HepG2 (cell line): ENCODE results near the gene SLC16A11. TPM values are rescaled to one million over a fixed set of nuclear protein-coding genes. Genes with fewer than 3 reads are reported as not detected.

Source experiments
- ELF3 ChIP-seq: IDR thresholded peaks from 2 replicates; pipeline ENCODE4 v1.6.1; 2016; ENCODE audit warnings: missing genetic modification reagents, missing compliant biosample characterization
- GATAD1 ChIP-seq: IDR thresholded peaks from 2 replicates; pipeline ENCODE4 v1.6.1; 2016; ENCODE audit warnings: missing genetic modification reagents, missing compliant biosample characterization
- HIVEP1 ChIP-seq: sonication (generic); formaldehyde crosslinking; IDR thresholded peaks from 2 replicates; pipeline ENCODE4 v1.4.0; 2020; ENCODE audit warnings: mild to moderate bottlenecking, missing genetic modification reagents
- MXI1 ChIP-seq: IDR thresholded peaks from 3 replicates; pipeline ENCODE4 v1.6.1; 2012; ENCODE audit warnings: low read depth, low read length, inconsistent platforms, borderline replicate concordance
- NR3C1 ChIP-seq: sonication (generic); formaldehyde crosslinking; IDR thresholded peaks from 2 replicates; pipeline ENCODE4 v1.4.0; 2020; ENCODE audit warnings: missing genetic modification reagents
- POGZ ChIP-seq: sonication (generic); formaldehyde crosslinking; IDR thresholded peaks from 2 replicates; pipeline ENCODE4 v1.4.0; 2020; ENCODE audit warnings: mild to moderate bottlenecking, missing genetic modification reagents
- POLR2G ChIP-seq: fragments of 200-400 bp; formaldehyde crosslinking; IDR thresholded peaks from 2 replicates; pipeline ENCODE4 v1.6.1; 2018; ENCODE audit warnings: mild to moderate bottlenecking, low read depth, low read length, moderate library complexity
- PPARG ChIP-seq: conservative IDR thresholded peaks from 2 replicates; pipeline ENCODE4 v1.6.1; 2016; ENCODE audit warnings: missing biosample characterization, missing genetic modification reagents
- PRPF4 ChIP-seq: fragments of 200-400 bp; formaldehyde crosslinking; IDR thresholded peaks from 2 replicates; pipeline ENCODE4 v1.6.1; 2016; ENCODE audit warnings: low read length, low read depth; ENCODE audit not compliant: poor library complexity, severe bottlenecking
- RNF2 ChIP-seq: fragments of 450-650 bp; conservative IDR thresholded peaks from 2 replicates; pipeline ENCODE4 v1.6.1; 2016; ENCODE audit warnings: low read depth
- SALL1 ChIP-seq: sonication (generic); formaldehyde crosslinking; IDR thresholded peaks from 2 replicates; pipeline ENCODE4 v1.8.0; 2022; ENCODE audit warnings: mild to moderate bottlenecking, missing genetic modification reagents
- SIN3A ChIP-seq: IDR thresholded peaks from 2 replicates; pipeline ENCODE4 v1.6.1; 2011; ENCODE audit warnings: low read depth, mild to moderate bottlenecking, control low read depth, low read length, borderline replicate concordance
- STAG1 ChIP-seq: sonication (generic); formaldehyde crosslinking; IDR thresholded peaks from 2 replicates; pipeline ENCODE4 v1.4.0; 2020; ENCODE audit warnings: missing genetic modification reagents
- ZNF567 ChIP-seq: sonication (generic); formaldehyde crosslinking; IDR thresholded peaks from 2 replicates; pipeline ENCODE4 v1.8.1; 2023; ENCODE audit warnings: mild to moderate bottlenecking, missing genetic modification reagents, borderline replicate concordance
- polyA plus RNA-seq, 8 experiments: library from polyadenylated mRNA; depleted of rRNA in 3 of 8; stranded (reverse) in 7 of 8; unstranded in 1 of 8; fragments of >200 nt; fragmentation: Illumina TruSeq in 4 of 8; extraction: Trizol in 4 of 8; gene quantifications; 2 replicates each; pipeline versions ENCODE4 v1.2.1 to v1.2.3, GENCODE V29; 2011 to 2016; ENCODE audit warnings: low read depth in 4 of 8, missing spikeins in 1 of 8, mixed read lengths in 1 of 8; ENCODE audit not compliant: insufficient read depth in 1 of 8
- total RNA-seq, 5 experiments: library from RNA; depleted of rRNA; stranded (reverse); fragments of >200 nt; fragmentation: Illumina TruSeq; extraction: Trizol; gene quantifications; 2 replicates each; pipeline ENCODE4 v1.2.3, GENCODE V29; 2016; ENCODE audit warnings: low read depth in 1 of 5
- TF ChIP-seq, protein P1 (sequence below): sonication (generic); formaldehyde crosslinking; IDR thresholded peaks from 2 replicates; pipeline ENCODE4 v1.4.0; 2020; ENCODE audit warnings: low read depth, missing genetic modification reagents
- TF ChIP-seq, protein P2 (sequence below): sonication (generic); formaldehyde crosslinking; IDR thresholded peaks from 2 replicates; pipeline ENCODE4 v1.4.0; 2020; ENCODE audit warnings: mild to moderate bottlenecking, missing genetic modification reagents
- TF ChIP-seq, protein P3 (sequence below): sonication (generic); formaldehyde crosslinking; IDR thresholded peaks from 2 replicates; pipeline ENCODE4 v1.4.0; 2020; ENCODE audit warnings: missing genetic modification reagents
- TF ChIP-seq, protein P4 (sequence below): sonication (generic); formaldehyde crosslinking; IDR thresholded peaks from 2 replicates; pipeline ENCODE4 v1.5.0; 2020; ENCODE audit warnings: mild to moderate bottlenecking, missing genetic modification reagents, borderline replicate concordance

Gene SLC16A11
- total and polyA plus RNA-seq, 2 of the 13 experiments (the other 11 are each of a cell fraction or from before 2014, with no cell fraction given), result not detected

DNA sequence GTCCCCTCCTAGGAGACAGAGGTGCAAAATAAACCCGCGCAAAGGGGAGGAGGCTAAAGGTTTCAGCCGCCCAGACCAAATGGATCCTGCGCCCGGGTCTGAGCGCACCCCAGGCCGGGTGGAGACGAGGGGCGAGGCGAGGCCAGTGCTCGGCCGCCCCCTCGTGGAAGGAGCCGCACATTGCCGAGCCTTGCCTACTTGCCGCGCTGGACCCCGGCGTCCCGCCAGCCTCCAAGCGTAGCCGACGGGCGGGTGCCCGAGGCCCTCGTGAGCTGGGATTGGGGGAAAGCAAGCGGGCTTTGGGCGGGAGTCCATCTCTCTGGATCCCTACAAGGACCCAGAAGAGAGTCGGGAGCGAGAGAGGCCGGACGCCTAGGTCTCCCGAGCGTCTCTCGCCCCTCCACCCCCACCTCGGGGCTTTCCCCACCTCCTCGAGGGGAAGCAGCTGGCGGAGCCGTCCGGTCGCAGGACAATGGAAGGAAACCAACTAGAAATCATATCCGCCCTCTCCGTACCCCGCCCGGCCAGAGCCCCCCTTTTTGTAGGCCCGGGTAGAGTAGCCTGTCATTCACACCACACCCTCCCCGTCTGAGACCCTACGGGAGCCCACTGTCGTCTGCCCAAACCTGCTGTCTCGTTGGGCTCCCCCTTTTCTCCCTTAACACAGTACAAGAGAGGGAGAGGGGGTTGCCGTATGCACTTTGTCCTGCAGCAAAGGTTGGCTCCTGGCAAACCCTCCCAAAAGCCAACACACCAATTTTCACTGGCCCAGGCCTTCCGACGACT, 21.7 kb downstream of the SLC16A11 start (continued):
- TF ChIP-seq, protein P1, sequence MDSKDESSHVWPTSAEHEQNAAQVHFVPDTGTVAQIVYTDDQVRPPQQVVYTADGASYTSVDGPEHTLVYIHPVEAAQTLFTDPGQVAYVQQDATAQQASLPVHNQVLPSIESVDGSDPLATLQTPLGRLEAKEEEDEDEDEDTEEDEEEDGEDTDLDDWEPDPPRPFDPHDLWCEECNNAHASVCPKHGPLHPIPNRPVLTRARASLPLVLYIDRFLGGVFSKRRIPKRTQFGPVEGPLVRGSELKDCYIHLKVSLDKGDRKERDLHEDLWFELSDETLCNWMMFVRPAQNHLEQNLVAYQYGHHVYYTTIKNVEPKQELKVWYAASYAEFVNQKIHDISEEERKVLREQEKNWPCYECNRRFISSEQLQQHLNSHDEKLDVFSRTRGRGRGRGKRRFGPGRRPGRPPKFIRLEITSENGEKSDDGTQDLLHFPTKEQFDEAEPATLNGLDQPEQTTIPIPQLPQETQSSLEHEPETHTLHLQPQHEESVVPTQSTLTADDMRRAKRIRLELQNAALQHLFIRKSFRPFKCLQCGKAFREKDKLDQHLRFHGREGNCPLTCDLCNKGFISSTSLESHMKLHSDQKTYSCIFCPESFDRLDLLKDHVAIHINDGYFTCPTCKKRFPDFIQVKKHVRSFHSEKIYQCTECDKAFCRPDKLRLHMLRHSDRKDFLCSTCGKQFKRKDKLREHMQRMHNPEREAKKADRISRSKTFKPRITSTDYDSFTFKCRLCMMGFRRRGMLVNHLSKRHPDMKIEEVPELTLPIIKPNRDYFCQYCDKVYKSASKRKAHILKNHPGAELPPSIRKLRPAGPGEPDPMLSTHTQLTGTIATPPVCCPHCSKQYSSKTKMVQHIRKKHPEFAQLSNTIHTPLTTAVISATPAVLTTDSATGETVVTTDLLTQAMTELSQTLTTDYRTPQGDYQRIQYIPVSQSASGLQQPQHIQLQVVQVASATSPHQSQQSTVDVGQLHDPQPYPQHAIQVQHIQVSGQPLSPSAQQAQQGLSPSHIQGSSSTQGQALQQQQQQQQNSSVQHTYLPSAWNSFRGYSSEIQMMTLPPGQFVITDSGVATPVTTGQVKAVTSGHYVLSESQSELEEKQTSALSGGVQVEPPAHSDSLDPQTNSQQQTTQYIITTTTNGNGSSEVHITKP (CRISPR knock-in tag), result peak; percentile 30; the same call in 1 of the 2 replicates
- TF ChIP-seq ELF3 (CRISPR knock-in tag) (peak; percentile 52; the same call in 1 of the 2 replicates), HIVEP1 (CRISPR knock-in tag) (no peak; the same call in 1 of the 2 replicates), POGZ (CRISPR knock-in tag) (0 out of 2 replicates have a peak, but pooled peaks have one; percentile 21), ZNF567 (0 out of 2 replicates have a peak, but pooled peaks have one; percentile 65), SIN3A (no peak), MXI1 (peak; percentile 56; the same call in 1 of the 3 replicates), NR3C1 (CRISPR knock-in tag) (no peak), POLR2G (peak; percentile 46; the same call in 1 of the 2 replicates), STAG1 (peak; percentile 87), SALL1 (peak; percentile 71), RNF2 (0 out of 2 replicates have a peak, but pooled peaks have one; percentile 20), PRPF4 (no peak), PPARG (CRISPR knock-in tag) (0 out of 2 replicates have a peak, but pooled peaks have one; percentile 20), GATAD1 (peak; percentile 54)
- TF ChIP-seq, protein P2, sequence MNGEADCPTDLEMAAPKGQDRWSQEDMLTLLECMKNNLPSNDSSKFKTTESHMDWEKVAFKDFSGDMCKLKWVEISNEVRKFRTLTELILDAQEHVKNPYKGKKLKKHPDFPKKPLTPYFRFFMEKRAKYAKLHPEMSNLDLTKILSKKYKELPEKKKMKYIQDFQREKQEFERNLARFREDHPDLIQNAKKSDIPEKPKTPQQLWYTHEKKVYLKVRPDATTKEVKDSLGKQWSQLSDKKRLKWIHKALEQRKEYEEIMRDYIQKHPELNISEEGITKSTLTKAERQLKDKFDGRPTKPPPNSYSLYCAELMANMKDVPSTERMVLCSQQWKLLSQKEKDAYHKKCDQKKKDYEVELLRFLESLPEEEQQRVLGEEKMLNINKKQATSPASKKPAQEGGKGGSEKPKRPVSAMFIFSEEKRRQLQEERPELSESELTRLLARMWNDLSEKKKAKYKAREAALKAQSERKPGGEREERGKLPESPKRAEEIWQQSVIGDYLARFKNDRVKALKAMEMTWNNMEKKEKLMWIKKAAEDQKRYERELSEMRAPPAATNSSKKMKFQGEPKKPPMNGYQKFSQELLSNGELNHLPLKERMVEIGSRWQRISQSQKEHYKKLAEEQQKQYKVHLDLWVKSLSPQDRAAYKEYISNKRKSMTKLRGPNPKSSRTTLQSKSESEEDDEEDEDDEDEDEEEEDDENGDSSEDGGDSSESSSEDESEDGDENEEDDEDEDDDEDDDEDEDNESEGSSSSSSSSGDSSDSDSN (CRISPR knock-in tag), result peak; percentile 78
- TF ChIP-seq, protein P3, sequence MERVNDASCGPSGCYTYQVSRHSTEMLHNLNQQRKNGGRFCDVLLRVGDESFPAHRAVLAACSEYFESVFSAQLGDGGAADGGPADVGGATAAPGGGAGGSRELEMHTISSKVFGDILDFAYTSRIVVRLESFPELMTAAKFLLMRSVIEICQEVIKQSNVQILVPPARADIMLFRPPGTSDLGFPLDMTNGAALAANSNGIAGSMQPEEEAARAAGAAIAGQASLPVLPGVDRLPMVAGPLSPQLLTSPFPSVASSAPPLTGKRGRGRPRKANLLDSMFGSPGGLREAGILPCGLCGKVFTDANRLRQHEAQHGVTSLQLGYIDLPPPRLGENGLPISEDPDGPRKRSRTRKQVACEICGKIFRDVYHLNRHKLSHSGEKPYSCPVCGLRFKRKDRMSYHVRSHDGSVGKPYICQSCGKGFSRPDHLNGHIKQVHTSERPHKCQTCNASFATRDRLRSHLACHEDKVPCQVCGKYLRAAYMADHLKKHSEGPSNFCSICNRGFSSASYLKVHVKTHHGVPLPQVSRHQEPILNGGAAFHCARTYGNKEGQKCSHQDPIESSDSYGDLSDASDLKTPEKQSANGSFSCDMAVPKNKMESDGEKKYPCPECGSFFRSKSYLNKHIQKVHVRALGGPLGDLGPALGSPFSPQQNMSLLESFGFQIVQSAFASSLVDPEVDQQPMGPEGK (CRISPR knock-in tag), result peak; percentile 66
- TF ChIP-seq, protein P4, sequence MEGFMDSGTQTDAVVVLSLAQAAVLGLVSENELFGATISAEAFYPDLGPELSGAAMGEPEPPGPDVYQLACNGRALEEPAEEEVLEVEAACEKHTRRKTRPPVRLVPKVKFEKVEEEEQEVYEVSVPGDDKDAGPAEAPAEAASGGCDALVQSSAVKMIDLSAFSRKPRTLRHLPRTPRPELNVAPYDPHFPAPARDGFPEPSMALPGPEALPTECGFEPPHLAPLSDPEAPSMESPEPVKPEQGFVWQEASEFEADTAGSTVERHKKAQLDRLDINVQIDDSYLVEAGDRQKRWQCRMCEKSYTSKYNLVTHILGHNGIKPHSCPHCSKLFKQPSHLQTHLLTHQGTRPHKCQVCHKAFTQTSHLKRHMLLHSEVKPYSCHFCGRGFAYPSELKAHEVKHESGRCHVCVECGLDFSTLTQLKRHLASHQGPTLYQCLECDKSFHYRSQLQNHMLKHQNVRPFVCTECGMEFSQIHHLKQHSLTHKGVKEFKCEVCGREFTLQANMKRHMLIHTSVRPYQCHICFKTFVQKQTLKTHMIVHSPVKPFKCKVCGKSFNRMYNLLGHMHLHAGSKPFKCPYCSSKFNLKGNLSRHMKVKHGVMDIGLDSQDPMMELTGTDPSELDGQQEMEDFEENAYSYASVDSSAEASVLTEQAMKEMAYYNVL (CRISPR knock-in tag), result no peak
